Smooth muscle cell (in vitro differentiated cells): ENCODE data around the gene ARHGAP8. TPM values are rescaled to one million over a fixed set of nuclear protein-coding genes. Genes with fewer than 3 reads are reported as not detected.

Experiments used
- DNase-seq: peaks from one replicate; lab custom pipeline; 2025; ENCODE audit not compliant: unreplicated experiment; lab: John Stamatoyannopoulos, UW
- H2AFZ ChIP-seq: fragments of 200-600 bp; sonication (generic); 2 replicates; pipeline ENCODE4 v1.6.0; 2016; ENCODE audit warnings: antibody characterized with exemption, low read depth, mild to moderate bottlenecking
- H3F3A ChIP-seq: fragments of 200-600 bp; sonication (generic); 2 replicates; pipeline ENCODE4 v1.6.0; 2017; ENCODE audit warnings: antibody characterized with exemption, low read depth
- H3K27ac ChIP-seq: fragments of 200-600 bp; sonication (generic); 2 replicates; pipeline ENCODE4 v1.5.1; 2016; ENCODE audit warnings: low read depth, mild to moderate bottlenecking
- H3K27me3 ChIP-seq: fragments of 200-600 bp; sonication (generic); 2 replicates; pipeline ENCODE4 v1.6.1; 2016; ENCODE audit warnings: low read depth, mild to moderate bottlenecking
- H3K36me3 ChIP-seq: fragments of 200-600 bp; sonication (generic); 2 replicates; pipeline ENCODE4 v1.5.1; 2016; ENCODE audit warnings: low read depth
- H3K4me1 ChIP-seq: fragments of 200-600 bp; sonication (generic); 2 replicates; pipeline ENCODE4 v1.5.1; 2016; ENCODE audit warnings: low read depth
- H3K4me2 ChIP-seq: fragments of 200-600 bp; sonication (generic); 2 replicates; pipeline ENCODE4 v1.6.0; 2016; ENCODE audit warnings: mild to moderate bottlenecking
- H3K4me3 ChIP-seq: fragments of 200-600 bp; sonication (generic); 2 replicates; pipeline ENCODE4 v1.5.1; 2016; ENCODE audit warnings: mild to moderate bottlenecking
- H3K79me2 ChIP-seq: fragments of 200-600 bp; sonication (generic); 2 replicates; pipeline ENCODE4 v1.6.0; 2016; ENCODE audit warnings: low read depth, mild to moderate bottlenecking
- H3K9ac ChIP-seq: fragments of 200-600 bp; sonication (generic); 2 replicates; pipeline ENCODE4 v1.6.0; 2016; ENCODE audit warnings: low read depth
- H3K9me3 ChIP-seq: fragments of 200-600 bp; sonication (generic); replicated peaks from 2 replicates; pipeline ENCODE4 v1.5.1; 2016; ENCODE audit warnings: low read depth
- H4K20me1 ChIP-seq: fragments of 200-600 bp; sonication (generic); 2 replicates; pipeline ENCODE4 v1.6.0; 2016; ENCODE audit warnings: low read depth
- CTCF ChIP-seq: fragments of 200-600 bp; sonication (generic); IDR thresholded peaks from 2 replicates; pipeline ENCODE4 v1.5.1; 2017; ENCODE audit warnings: borderline replicate concordance, mild to moderate bottlenecking, antibody characterized with exemption; ENCODE audit not compliant: insufficient read depth, poor library complexity, severe bottlenecking
- WGBS: methylation state at CpG from one replicate; pipeline ENCODE4 v1.1.7; 2016; ENCODE audit warnings: low lambda C conversion rate; 5-methylcytosine and 5-hydroxymethylcytosine counted together
- polyA plus RNA-seq: library from polyadenylated mRNA; unstranded; fragments of >200 nt; fragmentation: Nextera tagmentation; extraction: Ambion mirVana; gene quantifications from 2 replicates; pipeline ENCODE4 v1.2.1, GENCODE V29; 2016
- total RNA-seq: library from RNA; depleted of rRNA; stranded (reverse); fragments of >200 nt; gene quantifications from 2 replicates; pipeline ENCODE4 v1.2.3, GENCODE V29; 2014

Gene ARHGAP8
- total and polyA plus RNA-seq, 2 experiments from 2014 or later, result 5.8 to 11.4 TPM

DNA sequence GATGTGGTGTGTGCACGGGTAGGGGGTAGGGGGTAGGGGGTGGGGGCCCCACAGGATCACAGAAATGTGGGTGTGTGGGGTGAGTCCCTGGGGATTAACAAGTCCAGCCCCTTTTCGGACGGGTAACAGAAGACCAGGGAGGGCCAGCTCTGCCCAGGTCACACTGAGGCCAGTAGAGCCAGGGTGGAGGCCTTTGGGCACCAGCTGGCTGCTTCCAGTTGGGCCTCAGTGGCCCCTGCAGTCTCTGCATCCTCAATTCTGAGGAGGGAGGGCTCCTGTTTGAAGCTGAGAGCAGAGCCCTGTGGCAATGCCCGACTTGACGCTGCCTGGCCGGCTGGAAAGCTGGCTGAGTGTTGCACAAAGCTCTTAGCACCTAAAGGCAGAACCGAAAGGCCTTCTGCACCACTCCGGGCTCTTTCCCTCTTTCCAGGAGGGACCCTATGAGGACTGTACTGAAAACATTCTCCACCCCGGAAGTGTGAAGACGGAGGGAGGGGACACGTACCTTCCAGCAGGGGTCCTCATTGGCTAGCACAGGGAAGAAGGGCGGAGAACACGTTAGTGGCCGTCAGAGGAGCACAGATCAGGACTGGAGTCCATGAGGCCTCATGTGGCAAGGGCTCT lies 137.0 kb downstream of the ARHGAP8 start:
- no peaks in the 10 kb centered on the region for H3K79me2 ChIP-seq
- H2AFZ ChIP-seq, result no peak overlapping the region
- H3K9ac ChIP-seq, result no peak overlapping the region
- 86% methylated on average over 14 of the region's 14 CpGs for WGBS
- H3K4me2 ChIP-seq, result no peak overlapping the region
- no peak for TF ChIP-seq CTCF
- H3K27ac ChIP-seq, result no peak overlapping the region
- H3K9me3 ChIP-seq, result no peaks in the 10 kb centered on the region
- DNase-seq, result no peak
- H3K36me3 ChIP-seq, result no peaks in the 10 kb centered on the region
- H4K20me1 ChIP-seq, result no peaks in the 10 kb centered on the region
- no peaks in the 10 kb centered on the region for H3K4me1 ChIP-seq
- no peaks in the 10 kb centered on the region for H3K27me3 ChIP-seq
- H3K4me3 ChIP-seq, result no peak overlapping the region
- H3F3A ChIP-seq, result no peaks in the 10 kb centered on the region

DNA sequence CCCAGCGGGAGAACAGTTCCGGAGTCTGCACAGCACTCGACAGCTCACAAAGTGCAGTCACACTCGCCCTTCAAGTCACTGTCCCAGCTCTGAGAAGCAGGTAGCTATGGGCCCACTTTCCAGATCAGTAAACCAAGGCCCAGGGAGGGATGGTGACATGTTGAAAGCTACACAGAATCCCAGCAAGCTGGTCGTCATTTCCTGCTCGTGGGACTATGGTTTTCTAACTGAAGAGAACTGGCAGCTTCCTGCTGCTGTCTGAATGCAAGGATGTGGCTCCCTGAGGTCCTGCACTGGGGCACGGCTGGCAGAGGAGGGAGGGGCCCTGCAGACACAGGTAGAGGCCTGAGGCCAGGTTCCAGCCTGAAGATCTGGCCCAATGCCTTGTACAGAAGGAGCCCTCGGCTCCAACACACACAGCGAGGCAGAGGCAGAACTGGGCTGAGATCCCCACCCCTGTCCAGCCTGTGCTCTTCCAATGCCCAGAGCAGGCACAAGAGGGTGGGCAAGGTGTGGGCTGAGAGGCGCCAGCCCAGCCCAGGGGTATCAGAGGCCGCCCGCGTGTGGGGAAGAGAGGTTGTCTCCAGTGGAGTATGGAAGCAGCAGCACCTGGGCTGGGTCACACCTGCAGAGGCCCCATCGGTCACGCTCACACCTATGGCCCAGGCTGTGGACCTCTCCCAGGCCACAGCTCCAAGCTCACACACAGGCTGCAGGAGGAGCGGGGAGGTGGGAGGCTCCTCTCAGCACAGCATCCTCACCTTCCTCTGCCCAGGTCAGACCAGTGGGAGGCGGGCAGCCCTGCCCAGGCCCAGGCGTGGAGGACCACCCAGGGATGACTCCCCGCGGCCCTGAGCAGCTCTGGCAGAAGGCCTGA lies 138.3 kb downstream of the ARHGAP8 start:
- no peaks in the 10 kb centered on the region for H3K9me3 ChIP-seq
- no peak overlapping the region for H3K9ac ChIP-seq
- no peaks in the 10 kb centered on the region for H3K79me2 ChIP-seq
- H3K36me3 ChIP-seq, result no peaks in the 10 kb centered on the region
- H2AFZ ChIP-seq, result no peak overlapping the region
- no peak overlapping the region for H3K4me3 ChIP-seq
- DNase-seq, result no peak
- H3K27me3 ChIP-seq, result no peaks in the 10 kb centered on the region
- no peak for TF ChIP-seq CTCF
- H3F3A ChIP-seq, result no peaks in the 10 kb centered on the region
- H4K20me1 ChIP-seq, result no peaks in the 10 kb centered on the region
- no peaks in the 10 kb centered on the region for H3K4me1 ChIP-seq
- H3K4me2 ChIP-seq, result no peak overlapping the region
- 97% methylated on average over 19 of the region's 20 CpGs for WGBS
- no peak overlapping the region for H3K27ac ChIP-seq

- Histone ChIP-seq H3K4me1 (no peaks in the 10 kb centered on the region), H4K20me1 (no peaks in the 10 kb centered on the region), H3K27me3 (no peaks in the 10 kb centered on the region), H3K4me2 (no peak overlapping the region), H3F3A (no peaks in the 10 kb centered on the region), H3K27ac (no peak overlapping the region), H3K9me3 (no peaks in the 10 kb centered on the region), H3K79me2 (no peaks in the 10 kb centered on the region), H3K36me3 (no peaks in the 10 kb centered on the region), H2AFZ (no peak overlapping the region), H3K4me3 (no peak overlapping the region), H3K9ac (no peak overlapping the region)
- no peak for TF ChIP-seq CTCF
- WGBS, result 99% methylated on average over 11 of the region's 11 CpGs
- no peak for DNase-seq
Observed at GRCh38 chr22:44891293-44891747, 138.9 kb downstream of the ARHGAP8 start.
